IMR-90 (cell line): Measurements from ENCODE around the gene PRKG2.

Experiments used
- CTCF ChIP-seq: conservative IDR thresholded peaks from 2 replicates; pipeline ENCODE4 v1.5.1; 2012; ENCODE audit warnings: mild to moderate bottlenecking, low read depth, low read length, improper control_type of control experiment
- POLR2A ChIP-seq: IDR thresholded peaks from 2 replicates; pipeline ENCODE4 v1.6.1; 2012; ENCODE audit warnings: mild to moderate bottlenecking, low read depth, low read length

GRCh38 chr4:81227138-81227537, 12.1 kb upstream of the PRKG2 start:
- TF ChIP-seq POLR2A (no peak), CTCF (no peak)
